Measurements from ENCODE around the gene DCT.

Gene DCT

GRCh38 chr13:94390881-94391280 lies 88.6 kb downstream of the DCT start:
- DNase-seq = no peak

- no peak for DNase-seq
Measured at GRCh38 chr13:94389604-94390351, 89.7 kb downstream of the DCT start.

DNA sequence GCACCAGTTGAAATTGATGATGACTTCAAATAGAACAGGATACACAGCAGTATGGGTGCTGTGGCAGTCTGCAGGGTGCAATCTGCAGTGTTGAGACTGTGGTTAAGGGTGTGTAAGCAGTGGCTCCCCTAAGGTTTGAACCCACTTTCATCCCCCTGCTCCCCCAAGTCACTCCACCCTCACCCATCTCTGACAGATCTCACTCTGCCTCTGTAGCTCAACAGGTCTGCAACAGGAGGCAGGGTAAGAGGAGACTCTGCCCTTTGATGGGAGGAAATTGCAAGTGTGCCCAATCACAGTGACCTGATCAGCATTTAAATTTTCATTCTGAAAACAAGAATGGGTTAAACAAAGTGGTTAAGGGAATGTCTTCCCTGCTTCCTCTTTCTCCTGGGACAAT lies 92.4 kb downstream of the DCT start:
- no peak for DNase-seq
